ENCODE data around the gene FAM168B. TPM values are rescaled to one million over a fixed set of nuclear protein-coding genes. Genes with fewer than 3 reads are reported as not detected.

The FAM168B gene
- total and polyA plus RNA-seq, 12 donors, result 15.7 to 139 (median 95.9) TPM

DNA sequence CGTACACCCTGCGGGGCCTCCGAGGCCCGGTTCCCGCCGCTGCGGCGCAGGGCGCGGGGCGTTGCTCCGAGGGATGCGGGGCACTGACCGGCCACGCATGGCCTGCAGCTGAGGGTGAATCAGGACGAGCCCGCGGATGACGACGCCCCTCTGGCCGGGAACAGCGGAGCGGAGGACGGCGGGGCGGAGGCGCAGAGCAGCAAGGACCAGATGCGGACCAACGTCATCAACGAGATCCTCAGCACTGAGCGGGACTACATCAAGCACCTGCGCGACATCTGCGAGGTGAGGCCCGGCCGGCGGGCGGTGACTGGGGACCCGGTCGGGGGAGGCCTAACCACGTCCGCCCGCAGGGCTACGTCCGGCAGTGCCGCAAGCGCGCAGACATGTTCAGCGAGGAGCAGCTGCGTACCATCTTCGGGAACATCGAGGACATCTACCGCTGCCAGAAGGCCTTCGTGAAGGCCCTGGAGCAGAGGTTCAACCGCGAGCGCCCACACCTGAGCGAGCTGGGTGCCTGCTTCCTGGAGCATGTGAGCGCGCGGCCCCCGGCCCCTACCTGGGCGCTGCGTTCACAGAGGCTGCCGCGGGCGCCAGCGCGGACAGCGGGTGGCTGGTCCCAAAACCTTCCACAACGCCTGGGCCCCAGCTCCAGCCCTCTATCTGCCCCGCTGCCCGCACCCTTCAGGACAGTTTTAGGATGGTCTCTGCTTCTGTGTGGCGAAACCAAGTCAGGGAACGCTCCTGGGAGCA lies 53.2 kb downstream of the FAM168B start:
- Histone ChIP-seq H3K27ac (no peak overlapping the region), H3K4me1 (replicated peaks in 1 of 2) (no peaks in the 10 kb centered on the region), H3K4me3 (no peak overlapping the region), H3K9me3 (replicated peaks in 1 of 3) (no peaks in the 10 kb centered on the region), H3K36me3 (replicated peaks in 1 of 2) (no peaks in the 10 kb centered on the region), H3K27me3 (peaks cover 6% of the 10 kb centered on the region)
- peak in 3 of 7 donors; percentile 6 to 66 (median 16) for DNase-seq
- no peak for TF ChIP-seq POLR2A (IDR thresholded peaks at IDR 0.05)
- TF ChIP-seq, protein P1, sequence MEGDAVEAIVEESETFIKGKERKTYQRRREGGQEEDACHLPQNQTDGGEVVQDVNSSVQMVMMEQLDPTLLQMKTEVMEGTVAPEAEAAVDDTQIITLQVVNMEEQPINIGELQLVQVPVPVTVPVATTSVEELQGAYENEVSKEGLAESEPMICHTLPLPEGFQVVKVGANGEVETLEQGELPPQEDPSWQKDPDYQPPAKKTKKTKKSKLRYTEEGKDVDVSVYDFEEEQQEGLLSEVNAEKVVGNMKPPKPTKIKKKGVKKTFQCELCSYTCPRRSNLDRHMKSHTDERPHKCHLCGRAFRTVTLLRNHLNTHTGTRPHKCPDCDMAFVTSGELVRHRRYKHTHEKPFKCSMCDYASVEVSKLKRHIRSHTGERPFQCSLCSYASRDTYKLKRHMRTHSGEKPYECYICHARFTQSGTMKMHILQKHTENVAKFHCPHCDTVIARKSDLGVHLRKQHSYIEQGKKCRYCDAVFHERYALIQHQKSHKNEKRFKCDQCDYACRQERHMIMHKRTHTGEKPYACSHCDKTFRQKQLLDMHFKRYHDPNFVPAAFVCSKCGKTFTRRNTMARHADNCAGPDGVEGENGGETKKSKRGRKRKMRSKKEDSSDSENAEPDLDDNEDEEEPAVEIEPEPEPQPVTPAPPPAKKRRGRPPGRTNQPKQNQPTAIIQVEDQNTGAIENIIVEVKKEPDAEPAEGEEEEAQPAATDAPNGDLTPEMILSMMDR (IDR thresholded peaks at IDR 0.05), result no peak
- 41 to 50% (median 47%) methylated on average over 65 to 75 of the region's 75 CpGs; no CpG with 5 or more reads in 1 of the 4 donors for WGBS, 4 donors
- intact Hi-C loops (cut with DNase I), result no loop called here

DNA sequence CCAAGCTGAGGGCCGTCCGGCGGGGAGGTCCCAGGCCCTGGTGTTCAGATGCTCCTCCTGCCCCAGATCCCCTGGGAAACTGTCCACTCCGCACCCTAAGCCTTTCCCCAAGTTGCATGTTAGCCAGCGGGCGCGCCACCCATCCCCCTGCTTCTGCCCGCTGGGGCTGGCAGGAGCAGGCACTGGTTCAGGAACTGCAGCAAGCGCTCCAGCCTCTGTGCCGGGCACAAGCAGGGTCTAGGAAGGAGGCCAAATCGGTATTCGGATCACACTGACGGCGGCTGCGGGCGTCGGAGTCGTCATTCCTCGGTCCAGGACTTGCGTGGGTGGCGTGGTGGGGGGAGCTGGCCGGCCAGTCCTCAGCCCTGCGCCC lies 53.7 kb downstream of the FAM168B start:
- no peaks in the 10 kb centered on the region for H3K9me3 ChIP-seq (replicated peaks in 1 of 3)
- H3K36me3 ChIP-seq (replicated peaks in 1 of 2), result no peaks in the 10 kb centered on the region
- no peak for TF ChIP-seq POLR2A (IDR thresholded peaks at IDR 0.05)
- TF ChIP-seq, protein P1 (IDR thresholded peaks at IDR 0.05), result no peak
- H3K4me3 ChIP-seq, result no peak overlapping the region
- DNase-seq, result peak in 2 of 7 donors; percentile 5 to 55
- intact Hi-C loops (cut with DNase I), result no loop called here
- peaks cover 6% of the 10 kb centered on the region for H3K27me3 ChIP-seq
- H3K4me1 ChIP-seq (replicated peaks in 1 of 2), result no peaks in the 10 kb centered on the region
- WGBS, 4 donors, result 70 to 88% (median 80%) methylated on average over 3 to 23 of the region's 23 CpGs
- H3K27ac ChIP-seq, result no peak overlapping the region

DNA sequence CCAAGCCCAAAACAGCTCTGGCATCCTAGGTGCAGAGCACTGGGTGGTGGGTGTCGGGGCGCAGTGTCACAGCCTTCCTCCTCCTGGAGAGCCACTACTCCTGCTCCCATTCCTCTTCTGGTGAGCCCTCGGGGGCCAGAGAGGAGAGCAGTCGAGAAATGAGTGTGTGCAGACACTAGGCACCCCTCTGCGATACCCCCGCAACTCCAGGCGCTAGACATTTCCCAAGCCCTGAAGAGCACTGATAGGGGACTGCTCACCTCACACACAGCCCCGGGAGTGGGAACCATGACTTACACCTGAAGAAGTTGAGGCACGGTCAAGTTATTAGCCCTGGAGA lies 54.2 kb downstream of the FAM168B start:
- 93 to 95% (median 94%) methylated on average over 5 to 9 of the region's 9 CpGs for WGBS, 4 donors
- no peaks in the 10 kb centered on the region for H3K9me3 ChIP-seq (replicated peaks in 1 of 3)

DNA sequence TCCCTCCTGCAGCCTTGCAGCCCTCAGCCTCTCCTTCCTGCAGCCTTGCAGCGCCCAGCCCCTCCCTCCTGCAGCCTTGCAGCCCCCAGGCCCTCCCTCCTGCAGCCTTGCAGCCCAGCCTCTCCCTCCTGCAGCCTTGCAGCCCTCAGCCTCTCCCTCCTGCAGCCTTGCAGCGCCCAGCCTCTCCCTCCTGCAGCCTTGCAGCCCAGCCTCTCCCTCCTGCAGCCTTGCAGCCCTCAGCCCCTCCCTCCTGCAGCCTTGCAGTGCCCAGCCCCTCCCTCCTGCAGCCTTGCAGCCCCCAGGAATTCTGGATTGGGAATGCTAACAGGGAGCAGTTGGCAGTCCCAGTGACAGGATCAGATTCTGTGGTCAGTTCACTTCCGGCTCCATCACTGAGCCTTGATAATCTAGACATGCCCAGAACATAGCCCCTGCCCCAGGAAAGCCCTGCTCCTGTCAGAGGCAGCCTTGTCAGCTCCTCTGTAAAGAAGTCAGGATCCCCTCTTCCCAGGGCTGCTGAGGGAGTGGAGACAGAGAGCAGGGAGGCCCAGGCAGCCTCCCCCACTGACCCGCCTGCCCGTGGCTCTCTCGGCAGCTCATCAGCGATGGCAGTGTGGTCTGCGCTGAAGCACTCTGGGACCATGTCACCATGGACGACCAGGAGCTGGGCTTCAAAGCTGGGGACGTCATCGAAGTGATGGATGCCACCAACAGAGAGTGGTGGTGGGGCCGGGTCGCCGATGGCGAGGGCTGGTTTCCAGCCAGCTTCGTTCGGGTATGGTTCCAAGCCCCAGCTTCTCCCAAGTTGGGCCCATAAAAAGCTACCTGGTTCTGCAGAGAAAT lies 54.8 kb downstream of the FAM168B start:
- Histone ChIP-seq H3K4me3 (no peak overlapping the region), H3K4me1 (replicated peaks in 1 of 2) (peaks cover 0 to 3% of the 10 kb centered on the region in 2 donors), H3K9me3 (replicated peaks in 1 of 3) (no peaks in the 10 kb centered on the region), H3K36me3 (replicated peaks in 1 of 2) (no peaks in the 10 kb centered on the region), H3K27ac (no peak overlapping the region), H3K27me3 (peaks cover 6% of the 10 kb centered on the region)
- TF ChIP-seq POLR2A (IDR thresholded peaks at IDR 0.05), result no peak
- TF ChIP-seq, protein P1 (IDR thresholded peaks at IDR 0.05), result no peak
- intact Hi-C loops (cut with DNase I), result no loop called here
- DNase-seq, result peak in 2 of 7 donors; percentile 13 to 44
- 88 to 92% (median 90%) methylated on average over 10 to 17 of the region's 17 CpGs for WGBS, 4 donors

More for the DNA sequence above, 54.2 kb downstream of the FAM168B start:
- peaks cover 6% of the 10 kb centered on the region for H3K27me3 ChIP-seq
- no peak for TF ChIP-seq POLR2A (IDR thresholded peaks at IDR 0.05)
- TF ChIP-seq, protein P1 (IDR thresholded peaks at IDR 0.05), result no peak
- H3K4me1 ChIP-seq (replicated peaks in 1 of 2), result peaks cover 0 to 3% of the 10 kb centered on the region in 2 donors
- H3K27ac ChIP-seq, result no peak overlapping the region
- DNase-seq, result peak in 2 of 7 donors; percentile 5 to 39
- H3K4me3 ChIP-seq, result no peak overlapping the region
- H3K36me3 ChIP-seq (replicated peaks in 1 of 2), result no peaks in the 10 kb centered on the region
- intact Hi-C loops (cut with DNase I), result no loop called here

All from adrenal gland (tissue), 12 donors.